ENCODE results near the gene RTN4R.
"Not testable (repeated sequence)": the region's sequence is repeated elsewhere in the genome, so short reads cannot be mapped to it uniquely, and the experiment has no call there.

Gene RTN4R

DNA sequence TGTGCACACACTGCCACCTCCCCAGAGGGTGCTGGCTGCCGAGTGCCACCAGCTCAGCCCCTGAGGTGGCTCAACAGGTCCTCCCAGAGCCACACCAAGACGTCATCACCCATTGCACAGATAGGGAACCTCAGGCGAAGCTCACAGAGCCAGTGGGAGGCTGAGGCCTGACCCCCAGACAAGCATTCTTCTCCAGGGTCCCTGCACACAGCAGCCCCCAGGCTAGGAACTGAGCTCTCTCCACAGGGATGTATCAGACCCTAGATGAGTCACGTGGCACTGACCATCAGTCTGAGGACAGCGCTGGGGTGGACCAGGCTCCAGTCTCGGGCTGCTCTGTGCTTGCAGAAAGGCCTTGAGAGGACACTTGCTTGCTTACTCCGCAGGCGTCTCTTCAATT lies 1.6 kb upstream of the RTN4R start:
- not testable (repeated sequence) for DNase-seq

DNA sequence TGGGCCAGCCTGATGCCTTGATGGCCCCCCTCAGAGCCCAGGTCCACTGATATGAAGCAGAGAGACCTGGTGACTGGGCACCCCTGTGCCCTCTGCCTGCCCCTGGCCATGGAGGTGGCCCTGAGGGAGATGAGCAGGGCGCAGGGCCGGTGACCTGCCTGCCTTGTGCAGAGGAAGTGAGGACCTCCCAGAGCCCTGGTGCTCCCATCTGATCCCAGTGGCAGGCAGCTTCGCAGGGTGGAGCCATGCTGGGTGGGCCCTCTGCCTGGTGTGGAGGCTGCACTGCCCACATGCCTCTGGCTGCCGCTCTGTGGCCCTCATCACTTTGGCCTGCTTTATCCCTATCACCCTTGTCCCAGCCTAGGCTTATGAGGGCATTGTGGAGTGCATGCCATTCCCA lies 1.1 kb upstream of the RTN4R start:
- not testable (repeated sequence) for DNase-seq

DNA sequence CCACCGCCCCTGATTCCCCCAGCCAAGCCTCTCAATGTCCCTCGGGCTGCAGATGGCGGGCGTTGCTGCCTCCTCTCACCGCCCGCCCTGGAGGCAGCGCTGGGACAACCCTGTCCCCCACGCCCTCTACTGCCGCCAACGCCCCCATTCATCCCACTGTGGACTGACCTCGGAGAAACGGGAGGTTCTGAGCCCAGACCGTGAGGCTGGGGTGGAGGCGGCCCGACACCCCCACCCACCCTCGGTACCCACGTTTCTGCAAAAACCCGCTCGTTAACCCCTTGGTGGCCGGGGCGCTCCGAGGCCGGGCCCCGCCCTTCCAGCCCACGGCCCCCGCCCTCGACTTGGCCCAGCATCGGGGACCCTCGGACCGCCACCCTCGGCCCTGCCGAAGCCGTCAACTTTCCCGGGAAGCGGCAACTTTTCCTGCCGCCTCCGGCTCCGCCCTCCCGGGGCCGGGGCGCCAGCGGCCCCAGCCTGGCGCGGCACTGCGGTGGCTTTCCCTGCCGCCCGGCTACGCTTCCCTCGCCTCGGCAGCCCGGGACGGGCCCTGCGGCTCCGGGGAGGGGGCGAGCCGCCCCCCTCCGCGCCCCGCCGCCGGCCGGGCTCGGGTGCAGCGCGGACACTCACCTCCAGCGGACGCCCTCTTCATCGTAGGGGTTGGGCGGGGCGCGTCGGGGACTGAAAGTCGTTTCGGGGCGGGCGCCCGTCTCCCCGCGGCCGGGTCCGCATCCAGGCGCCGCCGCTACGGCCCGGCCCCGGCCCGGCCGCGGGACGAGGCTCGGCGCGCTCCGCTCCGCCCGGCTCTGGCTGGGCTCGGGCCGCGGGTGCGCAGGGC lies 458 bp downstream of the RTN4R start:
- DNase-seq = no peak

DNA sequence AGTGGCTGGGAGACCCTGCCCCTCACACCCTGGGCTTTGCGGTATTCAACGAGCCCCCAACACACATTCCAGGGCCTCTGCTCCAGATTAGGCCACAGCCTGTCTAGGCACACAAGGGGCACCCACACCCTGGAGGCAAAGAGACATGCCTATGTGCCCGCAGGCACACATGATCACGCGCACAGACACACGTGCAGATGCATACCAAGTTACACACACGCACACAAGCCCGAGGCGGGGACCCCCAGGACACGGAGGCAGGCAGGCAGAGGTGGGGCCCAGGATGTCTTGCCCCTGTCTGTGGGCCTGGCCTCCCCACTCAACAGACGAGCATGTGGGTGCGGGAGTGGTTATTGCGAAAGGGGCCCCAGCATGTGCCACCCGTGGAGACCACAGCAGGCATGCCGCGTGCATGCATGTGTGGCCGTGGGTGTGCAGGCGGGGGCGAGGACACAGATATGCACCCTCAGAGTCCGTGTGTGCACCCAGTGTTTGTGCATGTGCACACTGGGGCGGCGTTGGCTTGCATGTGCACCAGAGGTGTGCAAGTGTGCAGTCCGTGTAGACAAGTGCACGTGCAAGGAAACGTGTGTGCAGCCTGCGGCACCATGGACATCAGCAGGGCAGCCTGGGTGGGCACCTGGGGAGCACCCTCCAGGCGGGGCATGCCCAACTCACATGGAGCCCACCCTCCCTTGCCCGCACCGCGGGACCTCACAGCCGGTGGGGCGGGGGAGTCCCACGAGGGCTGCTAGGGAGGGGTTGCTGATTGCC lies 1.3 kb downstream of the RTN4R start:
- not testable (repeated sequence) for DNase-seq

DNA sequence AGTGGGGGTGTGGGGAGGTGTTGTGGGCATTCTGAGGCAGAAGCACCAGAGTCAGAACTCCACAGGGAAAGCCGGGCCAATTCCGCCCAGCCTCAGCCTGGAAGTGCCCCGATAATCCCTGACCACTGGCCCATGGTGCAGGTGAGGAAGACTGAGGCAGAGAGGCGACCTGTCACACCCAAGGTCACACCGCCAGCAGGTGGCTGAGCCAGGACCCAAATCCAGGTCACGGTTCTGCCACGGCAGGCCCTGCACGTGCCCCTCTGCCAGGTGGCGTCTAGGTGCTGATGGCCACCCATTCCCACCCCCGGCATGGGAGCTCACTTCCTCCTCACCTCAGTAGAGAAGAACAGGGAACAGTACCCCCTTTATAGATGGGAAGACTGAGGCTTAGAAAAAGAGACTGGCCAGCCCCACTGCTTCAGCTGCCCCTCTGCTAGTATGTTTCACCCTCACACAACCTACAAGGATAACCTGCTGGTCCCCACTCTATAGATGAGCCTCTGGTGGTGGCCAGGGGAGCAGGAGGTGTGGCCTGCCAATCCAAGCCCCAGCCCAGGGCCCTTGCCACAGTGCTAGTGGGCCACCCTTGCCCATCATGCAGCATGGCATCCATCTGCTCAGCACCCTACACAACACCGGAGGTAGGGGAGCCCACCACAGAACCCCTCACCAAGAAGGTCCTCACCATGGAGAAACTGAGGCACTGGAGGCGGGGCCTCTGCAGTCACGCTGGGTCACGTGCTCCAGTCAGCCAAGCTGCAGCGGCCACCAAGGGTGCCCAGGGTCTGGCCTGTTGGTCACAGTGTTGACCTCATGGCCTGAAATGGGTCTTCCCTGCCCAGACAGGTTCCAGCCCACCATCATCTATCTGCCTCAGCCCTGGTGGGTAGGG lies 2.1 kb downstream of the RTN4R start:
- not testable (repeated sequence) for DNase-seq

DNA sequence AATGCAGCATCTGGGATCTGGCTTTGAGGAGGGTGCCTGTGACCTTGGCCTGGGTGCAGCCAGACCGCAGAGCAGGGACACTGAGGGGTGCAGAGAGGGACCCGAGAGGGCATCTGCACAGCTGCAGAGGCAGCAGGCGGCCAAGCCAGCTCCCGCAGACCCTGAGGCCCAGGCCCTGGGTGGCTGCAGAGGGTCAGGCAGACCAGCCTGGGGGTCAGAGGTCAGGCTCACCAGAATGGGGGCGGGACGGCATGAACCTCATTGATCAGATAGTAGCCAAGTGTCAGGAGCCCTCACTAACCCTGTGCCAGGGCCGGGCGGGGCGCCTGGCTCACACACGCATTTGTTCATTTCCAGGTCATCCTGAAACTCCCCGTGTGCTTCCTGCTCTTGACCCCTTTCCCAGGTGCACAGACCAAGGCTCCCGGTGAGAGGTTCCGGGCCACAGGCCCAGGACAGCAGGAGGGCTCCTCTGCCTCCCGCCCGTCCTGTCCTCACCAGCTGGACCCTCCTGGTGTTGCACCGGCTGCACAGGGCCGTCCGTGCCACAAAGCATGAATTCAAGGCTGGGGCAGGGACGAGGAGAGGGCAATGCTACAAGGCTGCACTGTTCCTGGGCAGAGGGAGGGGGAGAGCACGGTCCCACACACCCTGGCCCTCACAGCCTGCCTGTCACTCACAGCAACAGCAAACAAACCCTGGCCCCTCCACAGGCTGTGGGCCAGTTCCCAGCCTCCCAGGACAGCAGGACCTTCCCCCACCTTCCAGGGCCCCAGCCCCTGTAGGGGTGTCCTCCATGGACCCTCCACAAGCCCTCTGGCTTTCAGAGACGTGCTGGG lies 3.3 kb downstream of the RTN4R start:
- no peak for DNase-seq

DNA sequence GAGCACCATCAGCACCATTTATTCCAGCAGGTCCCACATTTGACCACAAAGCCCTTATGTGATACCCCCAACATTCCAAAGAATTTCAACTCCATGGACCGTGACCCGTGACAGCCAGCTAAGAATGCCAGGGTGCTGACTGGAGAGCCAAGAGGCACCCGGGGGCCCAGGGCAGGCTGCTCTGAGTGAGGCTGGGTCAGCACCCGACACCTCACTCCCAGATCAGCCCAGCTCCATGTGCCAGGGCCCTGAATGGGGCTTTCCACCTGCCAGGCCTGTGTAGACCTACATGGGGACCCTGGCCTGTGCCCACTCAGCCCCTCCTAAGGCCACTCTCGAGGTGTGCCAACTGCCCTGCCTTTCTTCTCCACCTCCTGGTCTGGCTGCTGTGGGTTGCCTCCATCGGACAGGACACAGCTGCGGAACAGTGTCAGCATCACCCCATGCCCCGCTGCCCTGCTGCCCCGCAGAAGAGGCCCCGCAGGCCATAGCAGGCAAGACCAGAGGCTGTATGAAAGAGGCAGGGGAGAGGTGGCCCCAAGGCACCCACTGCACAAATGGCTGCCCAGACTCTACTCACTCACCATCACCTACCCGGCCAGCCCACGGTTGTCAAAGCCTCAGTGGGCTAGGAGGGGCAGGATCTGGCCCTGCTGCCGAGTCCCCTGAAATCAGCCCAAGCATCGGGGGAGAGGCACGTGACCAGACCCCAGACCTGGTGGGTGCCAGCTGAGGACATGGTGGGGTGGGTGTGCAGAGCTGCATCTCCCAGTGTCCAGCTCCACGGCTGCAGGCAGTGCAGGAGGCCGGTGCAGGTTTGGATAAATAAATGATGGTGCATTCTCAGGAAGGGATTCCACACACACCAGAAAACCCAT lies 4.5 kb downstream of the RTN4R start:
- not testable (repeated sequence) for DNase-seq

- no peak for DNase-seq
Observed at GRCh38 chr22:20262582-20263147, 5.5 kb downstream of the RTN4R start.

- DNase-seq = no peak
Observed at GRCh38 chr22:20261848-20262581, 6.1 kb downstream of the RTN4R start.

DNA sequence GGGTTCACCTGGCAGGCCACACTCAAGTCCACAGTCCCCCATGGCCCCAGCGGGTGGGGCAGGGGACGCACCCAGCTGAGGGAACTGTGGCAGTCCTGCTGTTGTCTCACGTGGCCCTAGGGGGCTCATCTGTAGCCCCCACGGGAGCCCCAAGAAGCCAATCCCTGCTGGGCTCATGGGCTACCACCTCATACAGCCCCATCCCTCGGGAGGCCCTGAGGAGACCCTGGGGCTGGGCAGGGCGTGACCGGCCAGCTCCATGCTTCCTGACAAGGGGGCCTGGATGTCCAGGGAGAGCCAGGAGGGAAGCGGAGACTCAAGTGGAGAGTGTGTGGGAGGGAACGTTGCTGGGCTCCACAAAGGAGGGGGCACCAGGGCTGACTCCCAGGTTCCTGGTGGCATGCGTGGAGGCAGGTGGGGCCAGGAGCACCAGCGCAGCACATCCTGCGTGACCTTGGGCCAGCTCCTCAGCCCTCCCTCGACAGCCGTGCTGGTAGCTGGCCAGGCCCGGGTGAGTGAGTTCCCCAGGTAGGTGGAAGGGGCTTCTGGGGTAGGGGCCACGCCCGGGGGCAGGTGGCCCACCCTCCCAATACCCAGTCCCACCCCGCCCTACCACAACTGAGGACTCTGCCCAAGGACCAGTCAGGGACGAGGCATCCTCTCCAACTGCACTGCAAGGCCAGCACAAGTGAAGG lies 7.9 kb downstream of the RTN4R start:
- no peak for DNase-seq

- no peak for DNase-seq
Observed at GRCh38 chr22:20259327-20259688, 8.8 kb downstream of the RTN4R start.

DNA sequence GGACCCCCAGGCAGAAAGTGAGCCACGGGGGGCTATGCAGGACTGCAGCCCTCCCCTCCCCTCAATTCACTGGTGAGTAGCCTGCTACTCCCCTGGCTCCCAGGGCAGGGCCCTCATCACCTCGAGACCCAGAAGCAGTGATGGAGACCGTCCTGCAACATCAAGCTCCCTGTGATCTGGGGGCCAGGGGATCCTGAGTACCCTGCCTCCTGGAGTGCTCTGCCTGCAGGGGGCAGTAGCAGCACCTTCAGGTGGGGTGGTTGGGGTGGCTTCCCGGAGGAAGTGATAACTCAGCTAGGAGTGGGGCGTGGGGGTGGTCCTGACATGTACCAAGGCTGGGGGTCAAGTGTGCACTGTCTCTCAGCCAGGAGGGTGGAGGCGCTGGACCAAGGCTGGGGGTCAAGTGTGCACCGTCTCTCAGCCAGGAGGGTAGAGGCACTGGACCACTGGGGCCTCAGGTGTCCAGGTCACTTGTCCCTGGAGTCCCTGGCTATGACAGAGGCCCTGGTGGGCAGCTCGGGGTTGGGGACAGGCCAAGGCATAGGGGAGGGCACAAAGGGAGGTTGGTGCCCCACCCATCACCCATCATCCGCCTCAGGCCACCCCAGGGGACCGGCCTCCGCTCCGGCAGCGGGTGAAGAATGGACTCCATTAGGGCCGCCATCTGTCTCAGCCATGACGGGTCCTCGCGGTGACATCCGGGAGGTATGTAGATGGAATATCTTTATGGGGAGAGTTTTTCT lies 9.4 kb downstream of the RTN4R start:
- no peak for DNase-seq

DNA sequence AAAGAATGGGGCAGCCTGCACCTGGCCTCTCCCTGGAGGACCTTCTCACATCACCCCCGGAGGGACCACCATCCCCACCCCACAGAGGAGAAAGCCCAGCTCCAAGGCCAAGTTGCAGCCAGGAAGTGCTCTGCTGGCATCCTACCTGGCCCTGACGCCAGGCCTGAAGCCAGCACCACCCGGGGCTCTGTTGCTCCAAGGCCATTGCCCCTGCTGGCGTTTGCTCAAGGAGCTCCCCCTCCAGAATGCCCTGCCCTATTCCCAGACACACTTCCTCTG lies 10.2 kb downstream of the RTN4R start:
- DNase-seq = no peak

DNA sequence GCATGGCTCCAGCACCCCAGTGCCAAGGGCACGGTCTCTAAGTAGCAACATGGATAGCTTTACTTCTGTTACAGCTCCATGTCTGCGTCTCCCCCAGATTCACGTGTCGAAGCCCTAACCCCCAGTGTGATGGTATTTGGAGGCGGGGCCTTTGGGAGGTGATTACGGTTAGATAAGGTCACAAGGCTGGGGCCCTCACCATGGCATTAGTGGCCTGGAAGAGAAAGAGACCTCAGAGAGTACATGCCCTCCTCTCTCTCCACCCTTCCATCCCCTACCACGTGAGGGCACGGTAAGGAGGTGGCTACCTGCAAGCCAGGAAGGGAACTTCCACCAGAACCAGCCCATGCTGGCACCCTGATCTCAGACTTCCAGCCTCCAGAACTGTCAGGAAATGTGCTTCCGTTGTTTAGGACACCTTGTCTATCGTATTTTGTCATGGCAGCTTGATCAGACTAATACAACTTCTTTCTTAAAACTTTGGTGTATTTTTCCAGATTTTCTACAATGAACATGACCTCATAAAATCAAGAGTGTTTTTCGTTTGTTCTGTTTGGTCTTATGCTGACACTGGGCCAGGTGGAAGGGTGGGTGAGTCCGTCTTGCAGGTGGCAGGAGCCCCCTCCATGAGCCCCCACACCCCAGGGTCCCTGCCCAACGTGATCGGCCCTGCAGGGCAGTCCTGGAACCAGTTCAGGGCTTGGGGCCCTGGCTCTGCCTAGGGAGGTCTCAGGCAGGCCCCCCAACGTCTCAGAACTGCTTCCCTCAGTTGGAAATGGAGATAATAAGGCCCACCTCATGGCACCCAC lies 10.7 kb downstream of the RTN4R start:
- no peak for DNase-seq

DNA sequence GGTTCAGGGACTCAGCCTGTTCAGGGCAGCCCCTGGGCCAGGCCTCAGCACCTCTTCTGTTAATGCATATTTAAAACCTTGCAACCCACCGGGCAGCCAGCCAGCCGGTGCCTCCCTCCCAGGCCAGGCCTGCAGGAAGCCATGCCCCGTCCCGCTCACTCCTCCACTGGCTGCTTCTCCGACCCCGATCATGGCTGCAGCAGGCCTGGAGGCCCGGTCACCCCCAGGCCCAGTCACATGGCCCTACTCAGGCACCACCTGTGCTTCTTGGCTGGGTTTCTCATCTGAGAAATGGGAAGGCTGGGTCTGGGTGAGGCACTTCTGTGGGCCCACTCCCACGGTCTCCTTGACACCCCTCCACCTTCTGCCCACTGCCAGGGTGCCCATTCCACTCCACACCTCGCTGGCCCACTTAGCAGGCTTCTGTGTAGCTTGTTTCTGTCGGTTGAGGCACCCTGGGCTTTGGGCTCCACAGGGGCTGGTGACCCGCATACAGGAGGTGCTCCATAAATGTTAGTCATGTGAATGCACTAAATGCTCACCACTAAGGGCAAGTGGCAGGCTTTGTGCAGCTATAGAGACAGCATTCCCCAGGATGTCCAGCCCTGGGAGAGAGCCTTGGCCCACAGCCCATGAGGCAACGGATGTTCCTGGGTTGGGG lies 11.4 kb downstream of the RTN4R start:
- DNase-seq = no peak

GRCh38 chr22:20256027-20256426 lies 12.1 kb downstream of the RTN4R start:
- no peak for DNase-seq

Data from NCI-H2171 (cell line).